Medulla oblongata (tissue), 1 donor: ENCODE data around the gene SARDH.

ENCODE experiments used
- DNase-seq: peaks from one replicate; pipeline ENCODE4 v3.0.0-alpha.2; 2015; ENCODE audit errors: extremely low spot score

The SARDH gene

DNA sequence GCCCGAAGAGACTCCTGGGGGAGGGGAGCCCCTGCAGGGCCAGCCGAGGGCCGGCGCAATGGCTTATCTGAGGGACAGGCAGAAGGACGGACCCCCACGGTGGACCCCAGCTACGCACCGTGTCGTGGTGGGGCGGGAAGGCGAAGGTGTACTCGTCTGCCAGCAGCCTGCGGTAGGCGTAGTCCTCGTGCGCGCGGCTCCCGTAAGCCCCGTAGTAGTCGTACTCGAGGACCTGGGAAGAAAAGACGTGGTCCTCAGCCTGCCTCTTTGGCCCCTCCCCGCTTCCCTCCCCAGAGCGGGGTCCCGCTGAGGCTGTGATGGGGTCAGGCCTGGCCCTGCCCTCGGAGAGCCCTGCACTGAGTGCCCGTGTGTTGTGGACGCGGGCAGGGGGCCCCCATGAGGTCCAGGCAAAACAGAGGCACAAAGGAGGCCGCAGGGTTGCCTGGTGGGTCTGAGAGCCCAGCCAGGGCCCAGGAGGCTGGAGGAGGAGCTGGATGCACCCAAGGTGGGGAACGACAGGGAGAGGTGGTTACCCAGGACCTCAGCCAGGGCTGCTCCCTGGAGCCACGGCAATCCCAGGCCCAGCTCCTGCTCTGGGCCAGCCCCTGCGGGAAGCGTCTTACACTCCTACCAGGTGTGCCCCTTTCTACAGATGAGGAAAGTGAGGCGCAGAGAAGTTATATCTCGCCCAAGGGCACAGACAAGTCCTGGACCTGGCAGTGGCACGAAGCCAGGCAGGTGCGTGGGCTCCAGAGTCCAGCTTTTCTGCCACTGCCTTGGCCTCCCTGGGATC, 35.2 kb downstream of the SARDH start:
- no peak for DNase-seq

DNA sequence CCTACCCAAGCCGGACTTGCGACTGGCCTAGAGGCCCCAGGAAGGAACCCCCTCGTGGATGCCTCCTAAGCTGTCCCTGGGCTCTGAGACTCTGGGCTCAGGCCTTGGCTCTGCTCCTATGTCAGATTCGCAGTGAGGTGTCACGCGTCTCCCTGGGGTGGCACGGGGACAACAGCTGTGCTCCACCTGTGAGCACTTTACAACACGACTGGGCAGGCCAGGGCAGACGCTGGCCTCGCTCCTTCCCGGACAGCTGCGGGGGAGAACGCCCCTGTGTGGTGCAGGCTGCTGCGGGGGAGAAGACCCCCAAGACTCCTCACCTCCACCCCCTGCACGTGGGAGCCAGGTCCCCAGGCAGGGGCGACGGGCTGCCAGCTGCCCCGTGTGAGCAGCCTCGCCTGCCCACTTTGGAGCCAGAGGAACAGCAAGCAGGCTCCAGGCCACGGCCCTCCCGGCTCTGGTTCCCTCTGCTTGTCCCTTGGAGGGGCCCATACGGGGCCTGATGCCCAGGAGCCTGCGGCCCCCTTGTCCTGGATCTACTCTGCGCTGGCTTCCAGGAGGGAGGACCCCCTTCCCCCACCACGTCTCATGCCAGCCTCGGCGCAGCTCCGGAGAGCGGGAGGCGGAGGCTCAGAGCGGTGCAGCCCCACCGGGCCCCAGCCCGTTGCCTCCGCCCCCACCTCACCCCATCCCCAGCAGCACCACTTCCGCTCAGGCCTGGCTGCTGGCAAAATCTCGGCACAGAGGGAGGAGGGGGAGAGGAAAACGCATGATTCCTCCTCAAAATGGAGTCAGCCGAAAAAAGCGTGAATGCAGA, 36.0 kb downstream of the SARDH start:
- peak; percentile 43 for DNase-seq

DNA sequence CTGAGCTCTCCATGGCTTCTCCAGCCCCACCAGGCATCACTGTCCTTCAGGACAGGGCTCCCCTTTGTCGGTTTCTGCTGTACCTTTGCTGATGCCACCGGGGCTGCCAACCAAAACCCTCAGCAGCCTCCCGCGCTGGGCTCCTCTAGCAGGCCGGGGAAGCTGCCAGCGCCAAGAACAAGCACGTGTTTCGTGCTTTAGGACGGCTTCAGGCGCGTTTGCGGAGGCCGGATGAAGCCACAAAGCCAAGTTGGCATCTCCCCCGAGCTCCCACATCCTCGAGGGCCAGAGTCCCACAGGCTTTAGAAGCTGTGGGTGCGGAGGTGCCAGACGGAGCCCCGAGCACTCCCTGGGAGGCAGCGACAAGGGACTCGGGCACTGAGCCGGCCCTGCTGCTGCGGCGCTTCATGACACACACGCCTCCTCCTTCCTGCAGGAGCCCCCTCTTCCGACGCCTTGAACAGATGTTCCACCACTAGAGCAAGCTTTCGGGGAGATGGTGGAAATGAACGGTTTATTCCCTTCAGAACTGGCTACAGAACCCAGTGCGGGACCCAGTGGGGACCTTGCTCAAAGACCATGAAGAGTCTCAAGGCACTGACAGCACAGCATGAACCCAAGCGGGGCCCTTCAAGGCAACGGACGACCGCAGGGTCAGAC, 36.7 kb downstream of the SARDH start:
- peak; percentile 38 for DNase-seq

DNA sequence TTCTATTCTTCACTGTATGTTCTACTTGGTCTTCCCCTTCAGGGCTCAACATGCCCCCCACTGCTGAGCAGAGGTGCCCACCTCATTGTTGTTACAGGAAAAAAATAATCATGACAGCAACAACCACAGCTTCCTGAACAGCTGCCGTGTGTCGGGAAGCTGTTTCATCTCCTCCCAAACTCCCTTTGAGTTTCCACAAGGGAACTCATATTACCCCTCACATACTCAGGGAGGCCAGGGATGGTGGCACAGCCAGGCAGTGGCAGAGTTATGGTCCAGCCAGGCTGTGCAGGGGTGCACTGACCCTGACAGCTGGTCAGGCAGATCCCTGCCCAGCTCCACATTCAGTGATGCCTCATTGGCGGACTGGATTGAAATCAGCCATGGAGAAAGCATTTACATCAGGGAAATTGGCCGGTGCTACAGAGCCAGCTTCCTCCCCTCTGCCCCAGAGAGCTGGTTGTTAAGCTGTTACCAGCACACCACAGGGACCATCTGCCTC, 37.3 kb downstream of the SARDH start:
- DNase-seq = peak; percentile 24

DNA sequence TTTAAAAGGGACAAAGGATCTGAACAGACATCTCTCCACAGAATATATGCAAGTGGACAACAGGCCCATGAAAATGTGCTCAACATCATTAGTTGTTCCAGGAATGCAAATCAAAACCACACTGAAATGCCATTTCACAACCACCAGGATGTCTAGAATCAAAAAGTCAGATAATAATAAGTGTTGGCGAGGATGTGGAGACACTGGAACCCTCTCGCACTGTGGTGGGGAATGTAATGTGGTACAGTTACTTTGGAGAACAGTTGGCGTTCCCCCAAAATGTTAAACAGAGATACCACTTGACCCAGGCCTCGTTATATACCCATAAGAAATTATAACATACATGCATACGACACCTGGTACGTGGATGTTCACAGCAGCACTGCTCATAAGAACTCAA, 38.6 kb downstream of the SARDH start:
- no peak for DNase-seq

DNA sequence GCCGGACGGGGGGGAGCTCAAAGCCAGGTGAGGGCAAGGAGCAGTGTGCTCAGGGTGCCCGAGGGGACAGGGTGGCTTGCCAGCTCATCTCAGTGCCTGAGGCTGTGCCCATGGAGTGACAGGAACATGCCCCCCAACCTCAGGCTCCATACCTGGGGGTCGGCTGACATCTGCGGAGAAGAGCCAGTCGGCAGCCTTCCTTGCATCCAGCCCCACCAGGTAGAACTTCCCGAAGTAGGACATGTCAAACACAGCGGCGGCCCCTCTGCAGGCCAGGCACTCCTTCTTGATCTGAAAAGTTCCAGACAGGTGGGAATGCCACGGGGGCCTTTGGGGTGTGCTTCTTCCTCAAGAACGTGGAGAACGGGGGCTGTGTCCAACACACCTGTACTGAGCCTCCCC, 42.1 kb downstream of the SARDH start:
- DNase-seq = no peak

DNA sequence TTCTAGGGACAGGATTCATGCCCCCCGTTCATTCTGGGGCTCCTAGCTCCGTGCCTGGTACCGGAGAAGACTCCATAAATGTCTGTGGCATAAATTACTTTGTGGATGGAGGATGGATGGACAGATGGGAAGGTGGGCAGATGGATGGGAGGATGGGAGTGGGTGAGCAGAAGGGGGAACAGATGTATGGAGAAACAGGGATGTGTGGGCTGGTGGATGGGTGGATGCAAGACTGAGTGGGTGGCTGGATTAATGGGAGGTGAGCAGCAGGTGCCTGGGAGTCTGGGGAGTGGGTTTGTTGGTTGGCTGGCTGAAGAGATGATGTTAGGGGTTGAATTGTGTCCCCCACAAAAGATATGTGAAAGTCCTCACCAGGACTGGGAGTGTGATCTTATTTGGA, 43.5 kb downstream of the SARDH start:
- no peak for DNase-seq

DNA sequence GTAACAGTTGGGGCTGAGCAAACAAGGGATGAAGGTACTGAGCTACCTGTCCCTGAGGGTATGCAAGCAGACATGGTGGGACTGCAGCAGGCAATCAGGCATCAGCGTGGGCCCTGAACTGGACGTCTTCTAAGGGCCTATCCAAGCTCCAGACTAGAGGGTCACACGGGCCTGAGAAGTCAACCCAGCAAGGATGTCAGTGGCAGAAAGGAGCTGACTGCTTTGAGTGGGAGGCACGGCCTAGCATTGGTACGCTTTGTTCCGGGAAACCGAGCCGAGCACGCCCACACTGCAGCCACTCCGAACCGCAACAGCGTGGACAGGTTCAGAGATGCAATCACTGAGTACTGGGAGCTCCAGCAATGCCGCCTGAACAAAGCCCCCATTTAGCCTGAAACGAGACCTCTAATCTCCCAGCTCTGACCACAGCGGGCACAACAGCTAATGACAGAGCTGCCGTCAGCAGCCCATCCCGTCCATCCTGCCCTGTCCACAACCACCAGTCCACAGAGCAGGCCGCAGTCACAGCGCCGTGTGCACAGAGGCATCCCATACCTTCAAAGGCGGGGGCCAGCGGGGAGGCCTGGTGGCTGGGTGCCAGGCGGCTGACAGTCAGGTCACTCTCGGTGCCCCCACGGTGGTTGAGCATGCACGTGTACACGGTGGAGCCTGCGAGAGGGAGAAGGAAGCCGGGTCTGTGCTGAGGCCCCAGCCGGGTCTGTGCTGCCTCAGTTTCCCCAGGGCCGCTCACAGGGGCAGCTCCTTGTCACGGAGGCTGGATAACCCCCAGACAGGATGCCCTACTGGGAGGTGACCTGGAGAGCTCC, 44.2 kb downstream of the SARDH start:
- no peak for DNase-seq

DNA sequence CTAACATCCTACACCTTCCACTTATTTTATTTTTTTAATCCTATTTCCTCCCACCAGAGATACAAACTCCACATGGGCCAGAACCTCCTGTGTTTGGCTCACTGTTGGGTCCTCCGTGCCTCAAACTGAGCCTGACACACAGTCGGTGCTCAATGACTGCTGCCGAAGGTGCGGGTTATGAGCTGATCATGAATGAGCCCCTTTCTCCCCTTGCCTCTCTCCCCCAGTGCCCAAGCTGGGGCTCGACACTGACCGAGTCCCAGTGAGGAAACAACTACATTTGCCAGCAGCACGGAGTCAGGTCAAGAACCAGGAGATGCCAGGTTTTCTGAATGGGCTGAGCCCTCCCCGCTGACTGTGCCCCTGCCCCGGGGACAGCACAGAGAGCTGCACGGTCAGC, 45.0 kb downstream of the SARDH start:
- DNase-seq = no peak

DNA sequence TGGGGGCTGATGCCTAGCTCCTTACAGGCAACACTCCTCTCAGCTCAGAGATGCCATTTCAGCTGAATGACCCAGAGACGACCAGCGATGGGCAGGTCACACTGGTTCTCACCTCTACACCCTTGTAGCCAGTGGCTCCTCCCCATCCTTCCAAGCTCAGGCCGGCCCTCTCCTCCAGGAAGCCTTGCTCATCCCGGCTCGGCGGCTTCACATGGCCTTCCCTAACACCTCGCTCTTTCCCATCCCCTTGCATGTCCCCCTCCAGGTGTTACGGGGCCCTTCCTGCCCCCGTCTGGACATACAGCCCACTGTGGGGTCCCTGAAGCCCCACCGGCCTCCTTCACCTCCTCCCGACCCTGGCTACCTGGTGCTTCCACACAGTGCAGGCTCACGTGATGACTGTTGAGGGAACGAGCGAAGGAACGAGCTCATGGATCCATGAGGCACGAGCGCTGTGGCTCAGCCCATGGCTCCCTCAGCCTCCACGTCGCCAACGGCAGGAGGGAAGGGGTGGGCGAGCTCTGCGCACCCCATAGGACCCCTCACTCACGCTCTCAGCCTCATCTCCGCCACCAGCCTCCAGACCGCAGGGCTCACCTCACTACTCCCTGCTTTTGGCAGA, 45.7 kb downstream of the SARDH start:
- DNase-seq = no peak

- no peak for DNase-seq
These were observed 46.4 kb downstream of the SARDH start for GRCh38 chr9:133691626-133692363.

- DNase-seq = no peak
These were observed 47.0 kb downstream of the SARDH start for GRCh38 chr9:133691191-133691590.

- no peak for DNase-seq
These were observed 48.0 kb downstream of the SARDH start for GRCh38 chr9:133690081-133690561.

- DNase-seq = no peak
These were observed 48.9 kb downstream of the SARDH start for GRCh38 chr9:133689151-133689763.

- no peak for DNase-seq
These were observed 50.0 kb downstream of the SARDH start for GRCh38 chr9:133687856-133688761.

DNA sequence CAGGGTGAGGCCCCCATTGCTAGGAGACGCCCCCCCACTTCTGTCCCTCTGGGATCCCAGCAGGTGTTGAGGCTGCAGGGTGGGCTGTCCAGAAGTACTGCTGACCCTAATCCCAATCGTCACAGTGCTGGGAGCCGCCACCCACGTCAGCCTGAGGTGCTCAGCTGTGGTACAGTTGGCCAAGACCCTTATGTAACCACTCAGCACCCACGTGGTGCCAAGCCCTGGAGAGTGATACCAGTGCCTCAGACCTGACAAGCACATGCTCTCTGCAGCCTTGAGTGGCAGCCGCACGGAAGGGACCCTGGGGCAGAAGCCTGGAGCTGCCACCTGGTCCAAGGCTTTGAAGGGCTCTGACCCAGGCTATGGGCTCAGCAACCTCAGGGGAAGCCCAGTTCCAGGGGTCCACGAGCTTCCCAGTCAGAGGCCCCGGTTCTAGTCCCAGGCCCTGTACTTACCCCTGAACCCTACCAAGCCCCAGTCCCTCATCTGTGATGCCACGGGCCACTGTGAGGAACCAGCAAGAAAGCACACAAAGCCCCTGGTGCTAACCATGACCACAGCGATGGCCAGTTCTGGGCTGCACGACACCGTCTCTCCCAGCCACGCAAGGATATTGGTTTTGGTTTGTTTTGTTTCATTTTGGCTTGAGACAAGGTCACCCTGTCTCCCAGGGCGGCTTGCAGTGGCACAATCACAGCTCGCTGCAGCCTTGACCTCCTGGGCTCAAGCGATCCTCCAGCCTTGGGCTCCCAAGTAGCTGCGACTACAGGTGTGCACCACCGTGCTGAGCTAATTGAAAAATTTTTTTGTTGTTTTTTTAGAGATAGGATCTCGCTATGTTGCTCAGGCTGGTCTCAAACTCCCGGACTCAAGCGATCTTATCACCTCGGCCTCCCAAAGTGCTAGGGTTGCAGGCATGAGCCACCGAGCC, 51.2 kb downstream of the SARDH start:
- DNase-seq = peak; percentile 20
